GM12875 (cell line): ENCODE measurements around the gene PHLDA2.

Experiments used
- H3K4me3 ChIP-seq: one replicate; pipeline ENCODE4 v1.5.1; 2011; ENCODE audit warnings: low read depth, low read length, control low read depth
- TF ChIP-seq, protein P1 (sequence below): IDR thresholded peaks from 2 replicates; pipeline ENCODE4 v1.5.1; 2011; ENCODE audit warnings: low read depth, mild to moderate bottlenecking, control low read depth, inconsistent platforms, low read length, moderate library complexity, borderline replicate concordance; ENCODE audit not compliant: insufficient read depth

PHLDA2 gene

DNA sequence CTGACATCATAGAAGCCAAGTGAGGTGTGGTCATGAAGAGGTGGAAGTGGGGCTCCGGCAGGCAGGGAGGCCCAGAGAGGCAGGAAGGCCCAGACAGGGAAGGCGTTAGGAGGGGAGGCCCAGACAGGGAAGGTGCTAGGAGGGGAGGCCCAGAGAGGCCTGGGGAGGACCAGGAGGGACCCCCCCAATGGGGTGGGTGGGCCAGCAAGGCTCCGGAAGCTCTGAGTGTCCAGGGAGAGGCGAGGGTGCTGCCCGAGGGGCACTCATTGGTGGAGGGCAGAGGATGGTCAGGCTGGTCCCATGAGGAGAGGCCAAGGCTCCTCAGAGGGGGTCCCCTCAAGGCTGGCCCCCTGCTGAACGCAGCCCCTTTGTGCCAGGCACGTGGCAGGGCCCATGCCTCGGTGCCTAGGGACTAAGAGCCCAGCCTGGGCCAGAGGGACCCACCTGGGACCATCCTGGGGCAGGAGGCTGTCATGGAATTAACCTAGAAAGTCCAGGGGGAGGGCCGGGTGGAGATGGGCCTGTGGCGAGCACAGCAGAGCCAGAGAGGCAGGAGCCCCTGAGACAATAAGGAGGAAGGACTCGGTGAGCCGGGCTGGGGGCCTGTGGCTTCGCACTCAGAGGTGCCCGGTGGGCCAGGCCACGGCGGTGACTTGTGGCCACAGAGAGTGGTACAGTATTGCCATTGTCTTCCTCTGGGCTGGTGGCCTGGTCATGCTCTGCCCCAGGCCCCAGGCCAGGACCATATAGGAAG is 12.2 kb downstream of the PHLDA2 start:
- TF ChIP-seq, protein P1, sequence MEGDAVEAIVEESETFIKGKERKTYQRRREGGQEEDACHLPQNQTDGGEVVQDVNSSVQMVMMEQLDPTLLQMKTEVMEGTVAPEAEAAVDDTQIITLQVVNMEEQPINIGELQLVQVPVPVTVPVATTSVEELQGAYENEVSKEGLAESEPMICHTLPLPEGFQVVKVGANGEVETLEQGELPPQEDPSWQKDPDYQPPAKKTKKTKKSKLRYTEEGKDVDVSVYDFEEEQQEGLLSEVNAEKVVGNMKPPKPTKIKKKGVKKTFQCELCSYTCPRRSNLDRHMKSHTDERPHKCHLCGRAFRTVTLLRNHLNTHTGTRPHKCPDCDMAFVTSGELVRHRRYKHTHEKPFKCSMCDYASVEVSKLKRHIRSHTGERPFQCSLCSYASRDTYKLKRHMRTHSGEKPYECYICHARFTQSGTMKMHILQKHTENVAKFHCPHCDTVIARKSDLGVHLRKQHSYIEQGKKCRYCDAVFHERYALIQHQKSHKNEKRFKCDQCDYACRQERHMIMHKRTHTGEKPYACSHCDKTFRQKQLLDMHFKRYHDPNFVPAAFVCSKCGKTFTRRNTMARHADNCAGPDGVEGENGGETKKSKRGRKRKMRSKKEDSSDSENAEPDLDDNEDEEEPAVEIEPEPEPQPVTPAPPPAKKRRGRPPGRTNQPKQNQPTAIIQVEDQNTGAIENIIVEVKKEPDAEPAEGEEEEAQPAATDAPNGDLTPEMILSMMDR, result no peak
- H3K4me3 ChIP-seq, result no peak overlapping the region

DNA sequence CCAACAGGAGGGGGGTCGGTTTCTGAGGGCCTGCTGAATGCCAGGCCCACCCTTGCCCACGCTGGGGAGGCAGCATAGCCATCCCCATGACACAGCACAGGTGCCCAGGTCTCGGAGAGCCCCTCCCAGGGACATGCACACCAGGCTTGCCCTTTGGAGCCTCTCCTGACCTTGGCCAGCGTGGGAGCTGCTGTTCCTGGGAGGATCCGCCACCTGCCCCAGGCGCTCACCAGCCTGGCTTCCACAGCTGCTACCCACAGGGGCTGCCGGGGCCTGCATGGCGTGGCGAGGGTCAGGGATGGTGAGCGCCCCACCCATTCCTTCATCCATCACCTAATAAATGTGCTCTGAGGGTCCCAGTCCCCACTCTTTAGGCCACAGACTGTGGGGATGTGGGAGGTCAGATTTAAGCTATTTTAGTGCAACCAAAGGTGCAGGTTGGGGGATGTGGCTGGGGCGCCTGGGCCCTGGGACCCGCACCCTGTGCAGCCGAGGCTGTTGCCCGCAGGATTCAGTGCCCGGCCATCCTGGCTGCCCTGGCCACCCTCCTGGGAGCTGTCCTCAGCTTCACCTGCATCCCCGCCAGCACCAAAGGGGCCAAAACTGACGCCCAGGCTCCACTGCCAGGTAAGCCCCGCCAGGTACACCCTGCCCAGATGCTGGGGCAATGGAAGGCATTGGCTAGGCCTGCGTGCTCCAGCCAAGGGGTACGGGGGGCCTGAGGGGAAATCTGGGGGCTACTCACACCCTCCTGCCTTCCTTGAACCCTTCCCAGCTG is 12.9 kb downstream of the PHLDA2 start:
- TF ChIP-seq, protein P1, result no peak
- no peak overlapping the region for H3K4me3 ChIP-seq

GRCh38 chr11:2915473-2915872 is 13.7 kb downstream of the PHLDA2 start:
- no peak overlapping the region for H3K4me3 ChIP-seq
- TF ChIP-seq, protein P1, result no peak

DNA sequence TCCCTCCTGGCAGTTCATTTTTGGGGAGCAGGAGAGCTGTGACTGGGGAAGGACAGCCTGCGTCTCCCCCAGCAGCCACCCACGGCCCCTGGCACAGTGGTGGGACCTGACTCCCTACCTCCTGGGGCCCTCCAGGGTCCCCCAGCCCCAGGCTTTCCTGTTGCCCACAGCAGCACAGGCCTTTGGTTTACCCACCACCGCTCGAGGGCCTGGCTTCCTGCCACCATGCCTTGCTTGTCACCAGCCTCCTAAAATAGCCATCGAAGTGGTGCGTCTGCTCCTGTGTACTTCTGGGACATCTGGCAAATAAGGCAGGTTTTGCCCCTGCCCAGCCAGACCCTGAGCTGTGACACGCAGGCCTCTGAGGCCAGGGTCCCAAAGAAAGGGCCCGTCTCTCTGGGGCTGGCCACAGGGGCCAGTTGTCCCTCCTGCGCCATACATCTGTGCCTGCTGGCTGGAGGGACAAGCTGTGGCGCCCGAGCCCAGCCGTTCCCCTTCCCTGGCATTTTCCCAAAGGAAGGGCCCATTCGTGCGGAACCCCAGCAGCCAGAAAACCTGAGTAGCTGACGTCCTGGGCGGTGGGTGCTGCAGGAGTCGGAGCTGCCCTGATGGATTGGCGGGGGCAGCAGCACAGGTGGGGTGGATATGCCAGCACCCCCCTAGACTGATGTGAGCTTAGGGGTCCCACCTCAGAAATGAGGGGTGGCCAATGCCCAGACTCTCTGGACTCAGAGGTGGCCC is 14.6 kb downstream of the PHLDA2 start:
- H3K4me3 ChIP-seq, result no peak overlapping the region
- TF ChIP-seq, protein P1, result no peak

- H3K4me3 ChIP-seq, result no peak overlapping the region
- TF ChIP-seq, protein P1, result no peak
Measured at GRCh38 chr11:2913776-2914175, 15.4 kb downstream of the PHLDA2 start.

DNA sequence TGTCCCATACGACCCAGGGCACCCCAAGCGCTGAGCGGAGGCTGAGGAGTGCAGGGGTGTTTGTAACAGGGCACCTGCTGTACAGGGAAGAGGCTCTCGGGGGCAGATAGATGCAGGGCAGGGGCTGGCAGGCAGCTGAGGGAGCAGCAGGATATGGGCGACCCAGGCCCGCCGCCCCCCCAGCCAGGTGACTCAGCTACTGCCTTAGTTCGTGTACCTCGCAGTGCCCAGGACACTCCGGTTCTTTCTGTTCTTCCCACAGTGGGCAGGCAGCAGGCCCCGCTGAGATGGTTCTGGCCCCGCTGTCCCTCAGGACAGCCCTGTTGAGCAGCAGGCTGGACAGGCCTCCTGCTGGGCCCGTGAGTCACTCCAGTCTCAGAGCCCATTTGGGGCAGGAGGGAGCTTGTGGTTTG is 16.2 kb downstream of the PHLDA2 start:
- TF ChIP-seq, protein P1, result no peak
- H3K4me3 ChIP-seq, result no peak overlapping the region
